Activated naive CD4-positive, alpha-beta T cell treated with anti-CD3 and anti-CD28 coated beads for 36 hours (primary cell): ENCODE data around the gene SYNPO. TPM values are rescaled to one million over a fixed set of nuclear protein-coding genes. Genes with fewer than 3 reads are reported as not detected.

Experiments used
- CTCF ChIA-PET: fragments of 350-600 bp; sonication (Branson Sonifier 250); formaldehyde crosslinking; loops from one replicate; lab custom pipeline; 2021; ENCODE audit warnings: antibody characterized with exemption; lab: Charles Lee
- DNase-seq: peaks from one replicate; pipeline ENCODE4 v3.0.0-alpha.2; 2020
- H3K27ac Mint-ChIP-seq: one replicate; pipeline ENCODE4 v1.8.0; 2021; ENCODE audit warnings: mild to moderate bottlenecking, mixed read lengths
- H3K27me3 Mint-ChIP-seq: one replicate; pipeline ENCODE4 v1.8.0; 2021; ENCODE audit warnings: low read depth, mixed read lengths
- H3K36me3 Mint-ChIP-seq: one replicate; pipeline ENCODE4 v1.8.0; 2021; ENCODE audit warnings: low read depth, mixed read lengths
- H3K4me1 Mint-ChIP-seq: one replicate; pipeline ENCODE4 v1.8.0; 2021; ENCODE audit warnings: low read depth, mixed read lengths
- H3K4me3 Mint-ChIP-seq: one replicate; pipeline ENCODE4 v1.8.0; 2021; ENCODE audit warnings: mild to moderate bottlenecking, moderate library complexity, mixed read lengths
- H3K9me3 Mint-ChIP-seq: one replicate; pipeline ENCODE4 v1.8.0; 2021; ENCODE audit warnings: mixed read lengths
- intact Hi-C: fragments of 100-400 bp; cut with micrococcal nuclease; formaldehyde crosslinking; loops from one replicate; pipeline ENCODE4 v1.15.1; 2023
- total RNA-seq, 2 experiments: library from RNA; stranded (reverse); gene quantifications; one replicate each; pipeline ENCODE4 v1.2.3, GENCODE V29; 2021

SYNPO gene
- total RNA-seq, 2 experiments from 2014 or later: 0.14 to 0.17 TPM

DNA sequence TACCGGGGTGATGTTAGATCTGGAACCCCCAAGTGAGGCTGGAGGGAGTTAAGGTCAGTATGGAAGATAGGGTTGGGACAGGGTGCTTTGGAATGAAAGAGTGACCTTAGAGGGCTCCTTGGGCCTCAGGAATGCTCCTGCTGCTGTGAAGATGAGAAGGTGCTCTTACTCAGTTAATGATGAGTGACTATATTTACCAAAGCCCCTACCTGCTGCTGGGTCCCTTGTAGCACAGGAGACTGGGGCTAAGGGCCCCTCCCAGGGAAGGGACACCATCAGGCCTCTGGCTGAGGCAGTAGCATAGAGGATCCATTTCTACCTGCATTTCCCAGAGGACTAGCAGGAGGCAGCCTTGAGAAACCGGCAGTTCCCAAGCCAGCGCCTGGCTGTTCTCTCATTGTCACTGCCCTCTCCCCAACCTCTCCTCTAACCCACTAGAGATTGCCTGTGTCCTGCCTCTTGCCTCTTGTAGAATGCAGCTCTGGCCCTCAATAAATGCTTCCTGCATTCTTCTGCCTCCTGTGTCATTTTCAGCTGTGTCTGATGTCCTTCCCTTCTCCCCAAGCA lies 18.3 kb downstream of the SYNPO start:
- no peak for DNase-seq
- no peak overlapping the region for H3K4me3 Mint-ChIP-seq
- no peaks in the 10 kb centered on the region for H3K9me3 Mint-ChIP-seq
- intact Hi-C loops: no loop called here
- H3K27me3 Mint-ChIP-seq: no peaks in the 10 kb centered on the region
- H3K4me1 Mint-ChIP-seq: peaks cover 2% of the 10 kb centered on the region
- CTCF ChIA-PET: interaction anchor here (1.9 to 4.0 kb wide), 3 partner anchors 98 to 200 kb away, joined by 5 to 41 read pairs (median 10); partner anchors contain the start of gene SMIM3
- no peak overlapping the region for H3K27ac Mint-ChIP-seq
- no peaks in the 10 kb centered on the region for H3K36me3 Mint-ChIP-seq

DNA sequence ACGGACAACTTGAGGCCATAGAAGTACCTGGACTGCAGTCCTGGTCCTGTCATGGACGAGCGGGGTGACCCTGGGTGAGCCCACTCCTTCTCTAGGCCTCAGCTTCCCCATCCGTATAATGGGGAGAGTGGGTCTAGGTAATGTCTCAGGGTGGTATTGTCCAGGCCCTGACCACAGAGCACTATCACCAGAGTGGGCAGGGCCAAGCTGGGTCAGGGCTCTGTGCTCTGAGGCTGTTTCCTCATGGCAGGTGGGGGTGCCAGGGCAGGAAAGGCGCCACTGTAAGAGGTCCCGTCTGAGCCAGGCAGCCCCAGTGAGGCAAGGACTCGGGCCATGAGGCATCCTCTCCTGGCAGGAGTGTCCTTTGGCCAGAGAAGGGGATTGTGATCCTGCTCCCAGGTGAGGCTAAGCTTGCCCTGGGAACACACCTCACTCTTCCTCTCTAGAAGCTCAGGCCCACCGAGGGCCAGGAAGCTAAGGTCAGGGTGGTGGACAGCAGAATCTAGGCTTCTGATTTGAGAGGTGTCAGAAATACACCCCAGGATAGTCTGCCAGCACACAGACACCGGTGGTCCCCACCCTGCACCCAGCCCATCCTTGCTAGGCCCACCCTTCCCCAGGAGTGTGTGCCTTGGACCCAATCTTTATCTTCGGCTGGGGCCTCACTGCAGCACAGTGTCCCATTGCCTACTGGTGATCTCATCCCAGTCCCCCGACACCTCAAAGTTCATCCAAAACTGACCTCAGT lies 19.1 kb downstream of the SYNPO start:
- Mint-ChIP-seq H3K4me1 (peaks cover 2% of the 10 kb centered on the region), H3K4me3 (no peak overlapping the region), H3K27me3 (no peaks in the 10 kb centered on the region), H3K36me3 (no peaks in the 10 kb centered on the region), H3K9me3 (no peaks in the 10 kb centered on the region), H3K27ac (no peak overlapping the region)
- CTCF ChIA-PET: interaction anchor here (4.0 kb wide), 1 partner anchor 98 kb away, joined by 41 read pairs; no protein-coding TSS in a partner anchor
- intact Hi-C loops: no loop called here
- no peak for DNase-seq

DNA sequence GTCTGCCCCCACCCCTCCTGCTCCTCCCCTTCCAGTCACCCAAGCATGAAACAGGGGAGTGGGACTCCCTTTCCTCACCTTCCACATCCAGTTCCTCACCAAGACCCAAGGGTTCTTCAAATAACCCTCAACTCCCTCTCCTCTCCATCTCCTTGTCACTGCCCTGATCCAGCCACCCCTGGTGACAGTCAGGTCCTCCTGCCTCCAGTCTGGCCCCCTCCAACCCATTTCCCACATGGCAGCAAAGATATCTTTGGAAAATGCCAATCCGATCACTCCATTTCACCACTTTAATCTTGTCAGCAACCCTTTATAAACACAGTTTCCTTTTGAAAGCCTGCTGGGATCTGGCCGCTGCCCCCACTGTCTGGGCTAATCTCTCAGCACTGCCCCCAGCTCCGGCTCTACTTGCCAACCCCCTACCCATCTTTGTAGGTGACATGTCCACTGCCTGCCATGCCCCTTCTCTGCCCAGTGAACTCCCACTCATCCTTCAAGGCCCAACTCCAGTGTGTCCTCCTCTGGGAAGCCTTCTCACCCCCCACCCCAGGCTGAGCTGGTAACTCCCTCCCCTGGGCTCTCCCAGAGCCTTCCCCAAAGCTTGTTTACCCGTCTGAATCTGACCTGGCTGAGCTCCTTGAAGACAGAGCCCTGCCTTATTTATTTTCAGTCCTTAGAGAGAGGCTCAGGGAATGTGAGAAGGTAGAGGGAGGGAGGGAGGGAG lies 19.8 kb downstream of the SYNPO start:
- no peak overlapping the region for H3K4me3 Mint-ChIP-seq
- intact Hi-C loops: no loop called here
- no peak for DNase-seq
- H3K36me3 Mint-ChIP-seq: no peaks in the 10 kb centered on the region
- peaks cover 2% of the 10 kb centered on the region for H3K4me1 Mint-ChIP-seq
- H3K9me3 Mint-ChIP-seq: no peaks in the 10 kb centered on the region
- H3K27ac Mint-ChIP-seq: no peak overlapping the region
- H3K27me3 Mint-ChIP-seq: no peaks in the 10 kb centered on the region
- CTCF ChIA-PET: no interaction called here

DNA sequence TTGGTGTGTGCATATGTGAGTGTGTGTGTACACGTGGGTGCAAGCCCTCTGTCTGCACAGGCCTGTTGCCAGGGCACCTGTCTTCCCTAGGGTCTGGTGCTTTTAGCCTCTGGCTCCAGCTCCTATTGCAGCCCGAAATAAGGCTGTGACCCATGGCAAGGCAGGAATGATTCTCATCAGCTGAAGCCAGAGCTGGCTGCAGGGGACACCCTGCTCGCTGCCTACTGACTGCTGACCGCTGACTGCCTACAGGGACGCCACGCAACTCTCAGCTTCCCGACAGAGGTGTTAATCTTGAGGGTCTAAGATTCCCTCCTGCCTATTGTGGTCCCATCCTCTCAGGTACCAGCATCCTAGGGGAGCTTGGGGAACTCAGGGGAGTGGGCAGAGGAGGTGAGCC lies 20.6 kb downstream of the SYNPO start, which contains the start of gene MYOZ3:
Gene MYOZ3 (plus strand): TSS at position 166 of the 400 bp plus-strand sequence. CDS start 1,691 bp downstream, outside the sequence.
- H3K27me3 Mint-ChIP-seq: no peaks in the 10 kb centered on the region
- H3K4me1 Mint-ChIP-seq: no peaks in the 10 kb centered on the region
- no peaks in the 10 kb centered on the region for H3K9me3 Mint-ChIP-seq
- H3K27ac Mint-ChIP-seq: no peak within 1 kb of the TSS
- CTCF ChIA-PET: interaction anchor here (0.6 to 1.0 kb wide), 2 partner anchors 10 to 40 kb away, joined by 3 read pairs; partner anchors contain the start of gene RBM22
- no peaks in the 10 kb centered on the region for H3K36me3 Mint-ChIP-seq
- no peak for DNase-seq
- no peak within 1 kb of the TSS for H3K4me3 Mint-ChIP-seq
- intact Hi-C loops: no loop called here

DNA sequence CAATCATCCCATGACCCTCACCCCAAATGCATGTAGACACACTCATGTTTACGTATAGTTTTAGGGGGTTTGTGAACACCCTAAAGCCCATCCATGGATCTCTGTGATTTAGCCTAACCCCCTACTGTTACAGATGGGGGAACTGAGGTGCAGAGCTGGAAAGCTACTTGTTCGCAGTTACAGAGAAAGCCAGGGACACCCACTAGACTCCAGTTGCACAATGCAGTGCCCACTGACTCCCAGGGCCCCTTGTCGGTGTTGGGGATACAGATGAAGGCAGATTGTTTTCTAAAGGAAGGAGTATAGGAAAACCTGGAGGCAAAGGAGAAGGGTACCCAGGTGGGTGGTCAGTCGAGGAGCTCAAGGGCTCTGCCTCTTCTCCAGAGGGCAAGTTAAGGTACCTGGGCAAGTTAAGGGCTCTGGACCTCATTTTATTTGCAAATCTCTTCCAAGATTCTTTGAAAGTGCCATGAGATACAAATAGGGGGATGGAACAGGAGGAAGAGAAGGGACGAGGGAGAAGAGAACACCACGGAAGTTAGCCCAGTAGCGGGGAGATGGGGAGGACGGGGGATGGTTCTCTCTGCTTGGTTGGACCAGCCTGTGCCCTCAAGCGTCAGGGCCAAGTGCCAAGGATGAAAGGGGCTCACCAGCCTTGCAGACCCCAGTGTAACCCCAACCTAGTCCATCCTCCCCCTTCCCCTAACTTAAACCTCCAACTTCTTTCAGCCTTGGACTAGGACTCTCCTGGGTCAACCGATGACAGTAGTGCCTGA lies 21.5 kb downstream of the SYNPO start:
- Mint-ChIP-seq H3K4me1 (no peaks in the 10 kb centered on the region), H3K36me3 (no peaks in the 10 kb centered on the region), H3K4me3 (no peak overlapping the region), H3K27ac (no peak overlapping the region), H3K9me3 (no peaks in the 10 kb centered on the region), H3K27me3 (no peaks in the 10 kb centered on the region)
- intact Hi-C loops: no loop called here
- CTCF ChIA-PET: interaction anchor here (0.6 to 1.0 kb wide), 2 partner anchors 9 to 39 kb away, joined by 3 read pairs; partner anchors contain the start of gene RBM22
- DNase-seq: no peak

DNA sequence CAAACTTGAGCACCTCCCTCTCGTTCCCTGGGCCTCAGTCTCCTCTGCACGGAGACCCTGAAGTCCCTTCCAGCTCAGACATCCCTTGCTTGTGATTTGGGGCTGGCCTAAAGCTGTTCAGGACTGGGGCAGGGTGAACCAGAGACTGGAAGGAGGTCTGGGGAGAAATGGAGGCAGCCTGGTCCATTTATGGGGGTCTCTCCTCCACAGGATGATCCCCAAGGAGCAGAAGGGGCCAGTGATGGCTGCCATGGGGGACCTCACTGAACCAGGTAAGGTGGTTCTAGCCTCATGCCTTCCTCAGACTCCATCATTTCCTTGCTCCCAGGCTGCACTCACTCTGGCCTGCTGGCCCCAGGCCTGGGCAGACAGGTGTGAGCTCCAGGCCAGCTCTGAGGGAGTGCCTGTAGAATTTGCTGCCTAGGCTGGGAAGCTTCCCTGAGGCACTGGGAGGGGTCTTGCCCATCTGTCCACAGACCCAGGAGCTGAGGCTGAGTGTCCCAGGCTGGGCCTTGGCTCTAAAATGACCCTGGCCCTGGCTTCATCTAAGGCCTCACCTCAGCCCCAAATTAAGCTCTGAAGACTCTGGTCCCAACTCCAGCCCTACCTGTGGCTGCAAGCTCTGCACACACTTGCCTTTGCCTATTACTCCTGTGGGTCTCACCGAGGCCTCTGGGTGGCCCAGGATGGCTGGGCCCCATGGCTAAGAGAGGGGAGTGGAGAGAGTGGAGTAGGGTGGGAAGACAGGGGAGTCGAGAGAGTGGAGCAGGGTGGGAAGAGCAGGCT lies 22.5 kb downstream of the SYNPO start:
- no peak for DNase-seq
- intact Hi-C loops: no loop called here
- Mint-ChIP-seq H3K9me3 (no peaks in the 10 kb centered on the region), H3K27me3 (no peaks in the 10 kb centered on the region), H3K27ac (no peak overlapping the region), H3K4me3 (no peak overlapping the region), H3K36me3 (no peaks in the 10 kb centered on the region), H3K4me1 (no peaks in the 10 kb centered on the region)
- CTCF ChIA-PET: interaction anchor here (0.8 kb wide), 1 partner anchor 102 kb away, joined by 3 read pairs; no protein-coding TSS in a partner anchor

DNA sequence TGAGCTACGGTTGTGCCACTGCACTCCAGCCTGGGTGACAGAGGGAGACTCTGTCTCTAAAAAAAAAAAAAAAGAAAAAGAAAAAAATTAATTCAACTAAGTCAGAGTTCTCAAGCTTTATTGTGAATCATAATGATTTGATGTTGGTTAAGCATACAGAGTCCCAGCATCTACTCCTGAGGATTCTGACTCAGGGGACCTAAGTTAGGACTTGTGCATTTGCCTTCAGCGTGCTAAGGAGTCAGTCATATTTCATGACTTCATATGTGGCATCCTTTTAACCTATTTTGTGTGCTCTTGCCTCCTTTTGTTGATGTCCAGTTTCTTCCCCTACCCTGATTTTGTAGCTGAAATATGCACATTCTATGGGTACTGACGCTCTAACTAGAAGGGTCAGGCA lies 23.5 kb downstream of the SYNPO start:
- CTCF ChIA-PET: interaction anchor here (0.6 kb wide), 1 partner anchor 388 kb away, joined by 3 read pairs; no protein-coding TSS in a partner anchor
- DNase-seq: no peak
- intact Hi-C loops: no loop called here
- no peaks in the 10 kb centered on the region for H3K27me3 Mint-ChIP-seq
- no peaks in the 10 kb centered on the region for H3K9me3 Mint-ChIP-seq
- H3K36me3 Mint-ChIP-seq: no peaks in the 10 kb centered on the region
- H3K4me1 Mint-ChIP-seq: no peaks in the 10 kb centered on the region
- H3K4me3 Mint-ChIP-seq: no peak overlapping the region
- no peak overlapping the region for H3K27ac Mint-ChIP-seq

DNA sequence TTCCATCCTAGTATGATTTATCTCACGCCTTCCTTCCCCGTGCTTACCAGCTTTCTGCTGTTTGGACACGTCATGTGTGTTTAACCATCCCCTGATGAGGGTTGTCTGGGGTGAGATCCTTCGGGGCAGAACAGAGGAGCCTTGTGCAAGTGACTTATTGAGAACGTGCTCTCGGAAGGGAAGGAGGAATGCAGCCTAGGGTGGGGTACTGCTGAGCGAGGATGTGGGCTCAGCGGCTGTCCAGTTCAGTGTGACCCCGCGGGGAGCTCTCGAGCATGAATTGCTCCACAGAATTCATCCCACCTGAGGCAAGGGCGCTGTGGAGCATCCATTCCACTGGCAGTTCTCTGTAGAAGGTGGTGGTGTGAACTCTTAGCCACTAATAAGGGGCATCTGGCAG lies 24.6 kb downstream of the SYNPO start:
- H3K27ac Mint-ChIP-seq: no peak overlapping the region
- H3K4me1 Mint-ChIP-seq: no peaks in the 10 kb centered on the region
- DNase-seq: no peak
- peaks cover 2% of the 10 kb centered on the region for H3K27me3 Mint-ChIP-seq
- H3K4me3 Mint-ChIP-seq: no peak overlapping the region
- H3K9me3 Mint-ChIP-seq: no peaks in the 10 kb centered on the region
- CTCF ChIA-PET: no interaction called here
- H3K36me3 Mint-ChIP-seq: no peaks in the 10 kb centered on the region
- intact Hi-C loops: no loop called here

DNA sequence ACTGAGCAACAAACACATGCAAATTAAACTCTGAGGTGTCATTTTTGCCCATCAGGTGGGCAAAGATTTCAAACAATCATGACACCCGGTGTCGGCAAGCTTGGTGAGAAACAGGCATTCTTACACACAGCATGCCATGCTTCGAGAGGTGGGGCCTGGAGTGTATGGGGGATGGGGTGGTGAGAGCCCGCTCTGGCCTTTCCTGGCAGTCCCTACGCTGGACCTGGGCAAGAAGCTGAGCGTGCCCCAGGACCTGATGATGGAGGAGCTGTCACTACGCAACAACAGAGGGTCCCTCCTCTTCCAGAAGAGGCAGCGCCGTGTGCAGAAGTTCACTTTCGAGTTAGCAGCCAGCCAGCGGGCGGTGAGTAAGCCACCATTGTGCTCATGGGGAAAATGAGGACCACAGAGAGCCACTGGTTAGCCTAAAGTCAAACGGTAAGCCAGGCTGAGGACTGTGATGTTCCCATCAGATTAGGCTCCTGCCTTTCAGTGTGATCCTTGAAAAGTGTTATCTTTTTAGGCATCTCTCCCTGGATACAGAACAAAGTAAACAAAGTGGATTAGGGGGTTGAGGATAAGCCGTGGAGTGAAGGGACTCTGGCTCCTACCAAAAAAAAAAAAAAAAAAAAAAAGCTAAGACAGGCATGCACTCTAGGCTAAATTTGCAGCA lies 30.0 kb downstream of the SYNPO start:
- H3K4me1 Mint-ChIP-seq: no peaks in the 10 kb centered on the region
- H3K4me3 Mint-ChIP-seq: peak overlapping the region; percentile 17
- CTCF ChIA-PET: interaction anchor here (0.6 to 1.1 kb wide), 3 partner anchors 9 to 494 kb away, joined by 3 to 4 read pairs (median 3); no protein-coding TSS in a partner anchor
- no peak overlapping the region for H3K27ac Mint-ChIP-seq
- no peaks in the 10 kb centered on the region for H3K9me3 Mint-ChIP-seq
- no peak for DNase-seq
- intact Hi-C loops: no loop called here
- peaks cover 14% of the 10 kb centered on the region for H3K27me3 Mint-ChIP-seq
- no peaks in the 10 kb centered on the region for H3K36me3 Mint-ChIP-seq

DNA sequence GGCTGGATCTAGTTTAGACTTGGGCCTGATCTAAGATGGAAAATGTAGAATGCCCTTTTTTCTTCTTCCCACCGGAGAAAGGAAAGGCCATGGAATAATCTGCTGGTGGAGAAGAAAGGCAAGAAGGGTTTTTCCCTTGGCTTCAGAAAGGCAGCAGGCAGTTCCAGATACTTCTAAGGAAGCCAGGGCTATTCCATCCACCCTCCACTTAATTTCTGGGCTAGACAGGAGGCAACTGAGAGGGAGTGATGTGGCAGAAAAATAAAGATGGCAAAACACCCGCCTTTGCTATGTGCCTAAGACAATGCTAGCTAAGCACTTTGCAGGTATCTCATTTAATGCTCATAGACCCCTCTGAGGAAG lies 30.5 kb downstream of the SYNPO start:
- CTCF ChIA-PET: interaction anchor here (0.6 to 1.1 kb wide), 3 partner anchors 9 to 494 kb away, joined by 3 to 4 read pairs (median 3); no protein-coding TSS in a partner anchor
- no peak for DNase-seq
- peak overlapping the region; percentile 17 for H3K4me3 Mint-ChIP-seq
- no peaks in the 10 kb centered on the region for H3K36me3 Mint-ChIP-seq
- H3K4me1 Mint-ChIP-seq: no peaks in the 10 kb centered on the region
- no peaks in the 10 kb centered on the region for H3K9me3 Mint-ChIP-seq
- no peak overlapping the region for H3K27ac Mint-ChIP-seq
- peaks cover 14% of the 10 kb centered on the region for H3K27me3 Mint-ChIP-seq
- intact Hi-C loops: no loop called here
